ES-I3 (cell line): ENCODE data around the gene SNX1.

Source experiments
- H3K36me3 ChIP-seq: 2 replicates; pipeline ENCODE4 v1.6.1; 2013; ENCODE audit warnings: mild to moderate bottlenecking, low read length, control low read depth, moderate library complexity; ENCODE audit not compliant: insufficient read depth
- H3K4me1 ChIP-seq: 2 replicates; pipeline ENCODE4 v1.6.1; 2013; ENCODE audit warnings: mild to moderate bottlenecking, control low read depth, low read length; ENCODE audit not compliant: insufficient read depth
- H3K9ac ChIP-seq: 2 replicates; pipeline ENCODE4 v1.6.1; 2013; ENCODE audit warnings: low read depth, mild to moderate bottlenecking, low read length, moderate library complexity
- H3K9me3 ChIP-seq: 2 replicates; pipeline ENCODE4 v1.6.1; 2013; ENCODE audit warnings: mild to moderate bottlenecking, low read length, moderate library complexity; ENCODE audit not compliant: control insufficient read depth, insufficient read depth

The SNX1 gene

DNA sequence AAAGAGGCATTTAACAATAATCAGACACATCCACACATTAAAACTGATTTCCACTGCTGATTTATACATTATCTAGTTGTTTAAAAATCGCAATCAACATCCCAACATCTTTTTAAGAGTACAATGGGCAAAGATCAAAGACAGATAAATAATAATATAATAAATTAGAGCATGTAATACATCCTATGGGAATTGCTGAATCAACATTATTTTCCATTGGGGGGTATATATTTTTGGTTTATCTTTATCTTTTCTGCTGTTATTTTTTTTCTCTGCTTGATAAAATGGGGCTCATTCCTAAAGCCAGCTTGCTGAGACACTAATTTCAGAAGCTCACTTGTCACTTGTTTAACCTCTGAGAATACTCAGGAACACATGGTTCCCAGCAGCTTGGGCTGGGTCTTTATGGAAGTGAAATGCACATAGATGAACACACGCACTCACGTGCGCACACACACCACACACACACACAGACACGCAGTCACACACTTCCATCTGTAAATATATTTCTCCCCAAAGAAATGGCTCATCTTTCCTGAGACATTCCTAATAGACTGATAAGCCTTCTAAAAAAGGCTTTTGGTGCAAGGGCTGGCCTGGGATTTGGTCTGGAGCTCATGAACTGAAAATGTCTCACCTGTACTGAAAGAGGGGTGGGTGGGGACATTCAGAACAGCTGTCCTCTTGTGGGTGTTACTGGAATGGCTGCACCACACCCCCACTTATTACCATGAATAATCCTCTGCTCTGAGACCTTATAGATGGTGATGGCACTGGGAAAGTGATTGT, 70.5 kb downstream of the SNX1 start:
- H3K9ac ChIP-seq: no peak overlapping the region
- no peaks in the 10 kb centered on the region for H3K9me3 ChIP-seq
- peaks cover 7% of the 10 kb centered on the region; the same call in 1 of the 2 replicates for H3K36me3 ChIP-seq
- H3K4me1 ChIP-seq: peaks cover 9% of the 10 kb centered on the region

DNA sequence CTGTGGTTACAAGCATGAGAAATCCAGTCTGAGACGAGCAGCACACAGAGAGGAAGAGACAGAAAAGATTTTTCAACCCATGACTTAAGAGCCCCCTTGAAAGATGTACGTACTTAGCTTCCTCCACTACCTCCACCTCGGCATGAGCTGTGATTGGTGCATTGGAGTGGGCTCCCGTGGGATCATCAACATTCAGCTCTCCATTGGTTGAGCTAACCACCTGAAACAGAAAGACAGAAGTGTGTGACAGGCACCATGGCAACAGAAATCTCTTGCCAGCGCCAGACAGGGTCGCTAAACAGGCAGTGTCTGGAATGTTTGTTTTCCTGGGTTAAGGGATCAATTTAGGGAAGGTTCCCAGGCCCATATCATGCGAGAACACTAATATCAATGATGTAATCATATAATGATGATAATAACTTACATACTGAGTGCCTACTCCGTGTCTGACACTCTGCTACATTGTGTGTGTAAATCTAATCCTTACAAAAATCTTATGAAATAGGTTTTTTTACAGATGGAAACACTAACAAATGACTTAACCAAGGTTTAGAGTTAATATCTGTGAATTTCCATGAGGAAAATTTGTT, 84.5 kb downstream of the SNX1 start:
- H3K9me3 ChIP-seq: no peaks in the 10 kb centered on the region
- H3K9ac ChIP-seq: no peak overlapping the region
- no peaks in the 10 kb centered on the region for H3K4me1 ChIP-seq
- peaks cover 5% of the 10 kb centered on the region for H3K36me3 ChIP-seq

DNA sequence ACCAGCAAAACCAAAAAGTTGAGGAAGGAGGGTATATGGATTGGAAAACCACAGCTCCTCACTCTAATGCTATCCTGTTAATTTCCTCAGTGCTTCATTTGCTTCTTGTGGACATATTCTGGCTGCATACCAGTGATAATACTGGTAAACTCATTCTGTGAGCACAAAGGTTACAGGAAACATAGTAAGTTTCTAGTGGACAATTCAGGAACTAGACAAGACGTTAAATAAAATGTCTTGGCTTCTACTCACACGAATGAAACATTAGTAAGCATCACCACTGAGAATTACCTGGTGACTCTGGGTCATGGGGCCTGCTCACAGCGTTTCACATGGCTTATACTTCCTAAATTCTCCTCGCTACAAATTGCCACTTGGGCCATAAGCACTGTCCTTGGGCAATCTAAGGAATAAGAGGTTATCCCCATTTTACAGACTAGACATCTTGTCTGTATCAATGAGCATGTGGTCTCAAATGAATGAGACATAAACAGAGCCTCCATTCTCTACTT, 87.1 kb downstream of the SNX1 start:
- H3K36me3 ChIP-seq: no peaks in the 10 kb centered on the region; the same call in 1 of the 2 replicates
- no peaks in the 10 kb centered on the region for H3K9me3 ChIP-seq
- no peak overlapping the region for H3K9ac ChIP-seq
- H3K4me1 ChIP-seq: no peaks in the 10 kb centered on the region

DNA sequence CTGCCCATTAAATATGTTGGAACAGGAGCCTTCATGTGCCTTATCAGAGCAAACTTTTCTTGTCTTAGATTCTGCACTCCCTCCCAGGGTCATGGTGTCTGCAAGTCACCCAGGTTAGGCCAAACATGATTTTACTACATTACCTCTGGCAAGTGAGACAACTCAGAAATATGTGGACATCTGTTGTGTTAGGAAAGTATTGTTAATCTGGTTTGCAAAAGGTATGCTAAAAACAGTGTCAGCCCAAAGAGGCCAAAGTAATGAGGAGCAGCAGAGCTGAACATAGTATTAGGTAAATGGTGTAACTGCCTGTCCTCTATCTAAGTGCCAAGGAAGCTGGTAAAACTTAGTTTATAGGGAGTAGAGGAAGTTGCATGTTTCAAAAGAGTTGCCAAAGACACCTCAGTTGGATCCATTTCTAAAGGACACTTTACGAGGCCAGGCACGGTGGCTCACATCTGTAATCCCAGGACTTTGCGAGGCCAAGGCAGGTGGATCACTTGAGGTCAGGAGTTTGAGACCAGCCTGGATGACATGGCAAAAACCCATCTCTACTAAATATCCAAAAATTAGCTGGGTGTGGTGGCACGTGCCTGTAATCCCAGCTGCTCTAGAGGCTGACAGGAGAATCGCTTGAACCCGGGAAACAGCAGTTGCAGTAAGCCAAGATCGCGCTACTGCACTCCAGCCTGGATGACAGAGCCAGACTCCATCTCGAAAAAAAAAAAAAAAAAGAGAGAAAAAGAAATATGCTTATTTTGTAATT, 89.5 kb downstream of the SNX1 start:
- Histone ChIP-seq H3K9me3 (no peaks in the 10 kb centered on the region), H3K9ac (no peak overlapping the region), H3K36me3 (peaks cover 4% of the 10 kb centered on the region; the same call in 1 of the 2 replicates), H3K4me1 (no peaks in the 10 kb centered on the region)

DNA sequence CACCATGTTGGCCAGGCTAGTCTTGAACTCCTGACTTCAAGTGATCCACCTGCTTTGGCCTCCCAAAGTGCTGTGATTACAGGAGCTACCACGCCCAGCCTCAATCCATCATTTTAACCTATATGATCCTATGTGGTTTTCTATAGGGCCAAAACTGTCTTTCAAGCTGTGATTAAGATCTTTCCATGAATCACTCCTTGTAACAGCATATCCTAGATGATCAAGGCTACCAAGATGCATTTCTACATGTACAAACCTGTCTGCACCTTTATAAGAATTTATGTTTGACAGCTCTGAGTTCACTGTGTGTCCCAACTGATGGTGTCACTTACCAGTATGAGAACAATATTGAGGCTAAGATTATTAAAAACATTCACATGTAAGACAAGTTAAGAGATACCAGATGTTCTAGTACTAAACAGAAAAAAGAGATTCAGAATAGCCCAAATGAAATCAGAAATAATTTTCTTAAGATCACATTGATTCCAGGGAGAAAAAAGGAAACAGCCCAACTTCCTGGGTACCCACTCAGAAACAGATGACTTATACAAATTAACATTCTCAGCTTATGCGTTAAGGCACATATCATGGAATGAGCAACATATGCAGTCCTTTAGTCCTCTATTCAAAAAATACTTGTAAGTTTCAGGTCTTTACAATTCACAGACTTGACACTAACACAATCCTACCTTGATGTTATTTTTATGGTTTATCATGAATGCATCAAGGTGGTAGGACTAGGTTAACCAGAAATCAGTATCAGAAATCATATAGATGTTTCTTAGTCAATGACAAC, 91.8 kb downstream of the SNX1 start:
- Histone ChIP-seq H3K9ac (no peak overlapping the region), H3K36me3 (peaks cover 4% of the 10 kb centered on the region; the same call in 1 of the 2 replicates), H3K9me3 (no peaks in the 10 kb centered on the region), H3K4me1 (no peaks in the 10 kb centered on the region; the same call in 1 of the 2 replicates)
